HEK293 (cell line): ENCODE measurements around the gene TSPAN1.

Experiments
- CTCF ChIA-PET: fragments of 350-600 bp; formaldehyde crosslinking; extraction: SDS; loops from one replicate; lab custom pipeline; 2021; ENCODE audit warnings: antibody characterized with exemption; lab: Yijun Ruan, JAX
- POLR2A ChIA-PET: fragments of 300-600 bp; formaldehyde crosslinking; extraction: SDS; loops from one replicate; lab custom pipeline; 2020; ENCODE audit warnings: antibody characterized with exemption, inconsistent platforms; lab: Yijun Ruan, JAX
- H3K27ac ChIP-seq: fragments of 200-500 bp; sonication (Bioruptor generic); 2 replicates; pipeline ENCODE4 v1.5.1; 2014; ENCODE audit warnings: low read depth, low read length, control low read depth, inconsistent platforms; ENCODE audit errors: extremely low read depth
- H3K36me3 ChIP-seq, 2 experiments: fragments of 200-500 bp in 1 of 2; sonication (Bioruptor generic) in 1 of 2; 1 replicate in 1 of 2; 2 replicates in 1 of 2; pipeline ENCODE4 v1.5.1; 2014 to 2017; ENCODE audit warnings: inconsistent platforms in 2 of 2, low read length in 2 of 2; ENCODE audit not compliant: control insufficient read depth in 2 of 2, insufficient read depth in 1 of 2
- H3K4me1 ChIP-seq: fragments of 200-500 bp; sonication (Bioruptor generic); 2 replicates; pipeline ENCODE4 v1.5.1; 2014; ENCODE audit warnings: mild to moderate bottlenecking, low read length, inconsistent platforms; ENCODE audit not compliant: control insufficient read depth, insufficient read depth
- H3K4me3 ChIP-seq: 2 replicates; pipeline ENCODE4 v1.5.1; 2011; ENCODE audit warnings: low read depth, mild to moderate bottlenecking, control low read depth, low read length, moderate library complexity
- H3K9me3 ChIP-seq: fragments of 200-500 bp; sonication (Bioruptor generic); 2 replicates; pipeline ENCODE4 v1.5.1; 2014; ENCODE audit warnings: low read depth, low read length, inconsistent platforms; ENCODE audit not compliant: control insufficient read depth, insufficient read depth
- EGR2 ChIP-seq: fragments of 450-650 bp; formaldehyde crosslinking; IDR thresholded peaks from 2 replicates; pipeline ENCODE4 v1.5.1; 2016; ENCODE audit warnings: low read depth, missing biosample characterization, missing genetic modification characterization
- MEIS1 ChIP-seq: sonication (generic); formaldehyde crosslinking; IDR thresholded peaks from 2 replicates; pipeline ENCODE4 v1.8.1; 2022; ENCODE audit warnings: missing genetic modification reagents, mild to moderate bottlenecking, borderline replicate concordance
- PRDM1 ChIP-seq: fragments of 450-650 bp; formaldehyde crosslinking; IDR thresholded peaks from 2 replicates; pipeline ENCODE4; 2016; ENCODE audit warnings: missing biosample characterization, missing genetic modification characterization
- REPIN1 ChIP-seq: fragments of 450-650 bp; formaldehyde crosslinking; IDR thresholded peaks from 2 replicates; pipeline ENCODE4 v1.5.1; 2017; ENCODE audit warnings: missing biosample characterization, missing genetic modification characterization, low read depth
- SP7 ChIP-seq: fragments of 450-650 bp; formaldehyde crosslinking; IDR thresholded peaks from 2 replicates; pipeline ENCODE4 v1.5.1; 2016; ENCODE audit warnings: missing biosample characterization, missing genetic modification characterization
- WT1 ChIP-seq: fragments of 450-650 bp; formaldehyde crosslinking; IDR thresholded peaks from 2 replicates; pipeline ENCODE4 v1.5.1; 2016; ENCODE audit warnings: missing biosample characterization, missing genetic modification characterization
- YY2 ChIP-seq: fragments of 450-650 bp; formaldehyde crosslinking; IDR thresholded peaks from 2 replicates; pipeline ENCODE4 v1.5.1; 2016; ENCODE audit warnings: missing biosample characterization, missing genetic modification characterization
- ZBTB20 ChIP-seq: fragments of 450-650 bp; formaldehyde crosslinking; IDR thresholded peaks from 2 replicates; pipeline ENCODE4 v1.5.1; 2016; ENCODE audit warnings: missing biosample characterization, missing genetic modification characterization
- ZBTB21 ChIP-seq: fragments of 450-650 bp; formaldehyde crosslinking; IDR thresholded peaks from 2 replicates; pipeline ENCODE4 v1.5.1; 2017; ENCODE audit warnings: missing biosample characterization, missing genetic modification characterization
- ZBTB7A ChIP-seq: fragments of 450-650 bp; formaldehyde crosslinking; IDR thresholded peaks from 2 replicates; pipeline ENCODE4 v1.5.1; 2016; ENCODE audit warnings: low read depth, missing biosample characterization, missing genetic modification characterization
- ZNF10 ChIP-seq: fragments of 450-650 bp; formaldehyde crosslinking; IDR thresholded peaks from 2 replicates; pipeline ENCODE4 v1.5.1; 2017; ENCODE audit warnings: missing biosample characterization, missing genetic modification characterization
- ZNF138 ChIP-seq: fragments of 450-650 bp; formaldehyde crosslinking; IDR thresholded peaks from 2 replicates; pipeline ENCODE4 v1.5.1; 2016; ENCODE audit warnings: missing biosample characterization, missing genetic modification characterization, borderline replicate concordance
- ZNF157 ChIP-seq: fragments of 450-650 bp; formaldehyde crosslinking; IDR thresholded peaks from 2 replicates; pipeline ENCODE4 v1.5.1; 2016; ENCODE audit warnings: missing biosample characterization, missing genetic modification characterization
- ZNF19 ChIP-seq: fragments of 450-650 bp; formaldehyde crosslinking; IDR thresholded peaks from 2 replicates; pipeline ENCODE4; 2016; ENCODE audit warnings: missing biosample characterization, missing genetic modification characterization, low read depth
- ZNF214 ChIP-seq: fragments of 450-650 bp; formaldehyde crosslinking; IDR thresholded peaks from 2 replicates; pipeline ENCODE4 v1.5.1; 2017; ENCODE audit warnings: missing biosample characterization, mild to moderate bottlenecking, missing genetic modification characterization, borderline replicate concordance
- ZNF223 ChIP-seq: fragments of 450-650 bp; formaldehyde crosslinking; IDR thresholded peaks from 2 replicates; pipeline ENCODE4 v1.5.1; 2016; ENCODE audit warnings: missing biosample characterization, missing genetic modification characterization
- ZNF266 ChIP-seq: fragments of 450-650 bp; formaldehyde crosslinking; IDR thresholded peaks from 2 replicates; pipeline ENCODE4 v1.5.1; 2016; ENCODE audit warnings: missing biosample characterization, missing genetic modification characterization, low read depth
- ZNF366 ChIP-seq: fragments of 450-650 bp; formaldehyde crosslinking; conservative IDR thresholded peaks from 2 replicates; pipeline ENCODE4 v1.5.1; 2016; ENCODE audit warnings: missing biosample characterization, missing genetic modification characterization
- ZNF391 ChIP-seq: fragments of 450-650 bp; formaldehyde crosslinking; IDR thresholded peaks from 2 replicates; pipeline ENCODE4 v1.5.1; 2016; ENCODE audit warnings: low read depth, missing biosample characterization, missing genetic modification characterization, borderline replicate concordance
- ZNF423 ChIP-seq: fragments of 450-650 bp; formaldehyde crosslinking; IDR thresholded peaks from 2 replicates; pipeline ENCODE4 v1.5.1; 2016; ENCODE audit warnings: missing biosample characterization, missing genetic modification characterization
- ZNF48 ChIP-seq: fragments of 450-650 bp; formaldehyde crosslinking; IDR thresholded peaks from 2 replicates; pipeline ENCODE4 v1.5.1; 2016; ENCODE audit warnings: missing biosample characterization, missing genetic modification characterization
- ZNF529 ChIP-seq: fragments of 450-650 bp; formaldehyde crosslinking; IDR thresholded peaks from 2 replicates; pipeline ENCODE4 v1.5.1; 2017; ENCODE audit warnings: missing genetic modification characterization, missing biosample characterization; ENCODE audit not compliant: insufficient replicate concordance
- ZNF560 ChIP-seq: fragments of 450-650 bp; formaldehyde crosslinking; IDR thresholded peaks from 2 replicates; pipeline ENCODE4 v1.5.1; 2017; ENCODE audit warnings: missing biosample characterization, missing genetic modification characterization, borderline replicate concordance
- ZNF629 ChIP-seq: fragments of 450-650 bp; formaldehyde crosslinking; IDR thresholded peaks from 2 replicates; pipeline ENCODE4 v1.5.1; 2017; ENCODE audit warnings: missing biosample characterization, missing genetic modification characterization
- ZNF654 ChIP-seq: fragments of 450-650 bp; formaldehyde crosslinking; IDR thresholded peaks from 2 replicates; pipeline ENCODE4 v1.5.1; 2016; ENCODE audit warnings: low read depth, missing biosample characterization, missing genetic modification characterization
- ZNF677 ChIP-seq: fragments of 450-650 bp; IDR thresholded peaks from 2 replicates; pipeline ENCODE4 v1.5.0; 2018; ENCODE audit warnings: missing biosample characterization, mild to moderate bottlenecking, missing genetic modification characterization, moderate library complexity
- ZNF792 ChIP-seq: fragments of 450-650 bp; formaldehyde crosslinking; IDR thresholded peaks from 2 replicates; pipeline ENCODE4 v1.5.1; 2016; ENCODE audit warnings: missing biosample characterization, missing genetic modification characterization
- ZNF830 ChIP-seq: fragments of 450-650 bp; IDR thresholded peaks from 2 replicates; pipeline ENCODE4 v1.5.0; 2018; ENCODE audit warnings: missing biosample characterization, missing genetic modification characterization, low read depth, mild to moderate bottlenecking, moderate library complexity
- ZSCAN30 ChIP-seq: fragments of 450-650 bp; IDR thresholded peaks from 2 replicates; pipeline ENCODE4 v1.5.1; 2018; ENCODE audit warnings: missing biosample characterization, mild to moderate bottlenecking, missing genetic modification characterization, moderate library complexity
- ZXDB ChIP-seq: fragments of 450-650 bp; formaldehyde crosslinking; IDR thresholded peaks from 2 replicates; pipeline ENCODE4 v1.5.1; 2016; ENCODE audit warnings: missing biosample characterization, missing genetic modification characterization
- TF ChIP-seq, protein P1 (sequence below): fragments of 450-650 bp; formaldehyde crosslinking; IDR thresholded peaks from 2 replicates; pipeline ENCODE4 v1.5.1; 2017; ENCODE audit warnings: missing biosample characterization, missing genetic modification characterization
- TF ChIP-seq, protein P2 (sequence below): fragments of 450-650 bp; formaldehyde crosslinking; IDR thresholded peaks from 2 replicates; pipeline ENCODE4 v1.5.1; 2016; ENCODE audit warnings: missing biosample characterization, missing genetic modification characterization, borderline replicate concordance

TSPAN1 gene

DNA sequence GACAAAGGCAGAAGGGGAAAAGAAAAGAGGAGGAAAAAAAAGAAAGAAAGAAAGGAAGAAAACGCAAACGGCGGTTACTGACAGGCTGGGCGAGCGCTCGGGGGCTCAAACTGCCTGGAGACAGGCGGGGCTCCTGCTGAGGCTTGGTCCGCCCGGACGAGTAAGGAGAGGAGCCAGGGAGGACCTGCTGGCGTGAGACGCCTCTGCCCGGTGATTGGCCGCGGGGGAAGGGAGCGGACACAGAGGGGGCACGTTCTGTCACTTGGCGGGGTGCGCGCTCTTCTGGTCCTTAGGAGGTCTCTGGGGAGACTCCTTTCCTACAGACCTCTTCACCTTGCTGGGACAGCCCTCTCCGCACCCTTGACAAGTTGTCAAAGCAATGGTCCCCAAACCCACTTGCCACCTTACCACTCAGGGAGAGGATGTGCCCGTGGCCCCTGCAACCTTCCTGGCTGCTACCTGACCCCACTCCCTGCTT lies 41.7 kb upstream of the TSPAN1 start:
- Histone ChIP-seq H3K27ac (peak overlapping the region; percentile 100), H3K36me3 (no peaks in the 10 kb centered on the region), H3K4me3 (peak overlapping the region; percentile 56), H3K9me3 (no peaks in the 10 kb centered on the region), H3K4me1 (peaks cover 10% of the 10 kb centered on the region)
- ChIA-PET CTCF (interaction anchor here (1.3 kb wide), 1 partner anchor 94 kb away, joined by 5 read pairs; no protein-coding TSS in a partner anchor), POLR2A (interaction anchor here (1.1 kb wide), 1 partner anchor 79 kb away, joined by 5 read pairs; no protein-coding TSS in a partner anchor)
- TF ChIP-seq PRDM1 (tag by site-specific recombination) = peak; percentile 78
- TF ChIP-seq ZNF560 = no peak
- TF ChIP-seq EGR2 (tag by site-specific recombination) = no peak
- no peak for TF ChIP-seq ZNF223
- TF ChIP-seq ZNF529 (tag by site-specific recombination) = no peak
- no peak for TF ChIP-seq ZNF138 (tag by site-specific recombination)
- TF ChIP-seq YY2 (tag by site-specific recombination) = no peak
- TF ChIP-seq ZNF830 (tag by site-specific recombination) = no peak
- no peak for TF ChIP-seq ZNF391 (tag by site-specific recombination)
- TF ChIP-seq ZNF792 (tag by site-specific recombination) = 0 out of 2 replicates have a peak, but pooled peaks have one; percentile 37
- TF ChIP-seq REPIN1 (tag by site-specific recombination) = no peak
- TF ChIP-seq ZNF677 (tag by site-specific recombination) = no peak
- TF ChIP-seq ZNF48 (tag by site-specific recombination) = no peak
- TF ChIP-seq ZNF10 (tag by site-specific recombination) = no peak
- TF ChIP-seq, protein P1, sequence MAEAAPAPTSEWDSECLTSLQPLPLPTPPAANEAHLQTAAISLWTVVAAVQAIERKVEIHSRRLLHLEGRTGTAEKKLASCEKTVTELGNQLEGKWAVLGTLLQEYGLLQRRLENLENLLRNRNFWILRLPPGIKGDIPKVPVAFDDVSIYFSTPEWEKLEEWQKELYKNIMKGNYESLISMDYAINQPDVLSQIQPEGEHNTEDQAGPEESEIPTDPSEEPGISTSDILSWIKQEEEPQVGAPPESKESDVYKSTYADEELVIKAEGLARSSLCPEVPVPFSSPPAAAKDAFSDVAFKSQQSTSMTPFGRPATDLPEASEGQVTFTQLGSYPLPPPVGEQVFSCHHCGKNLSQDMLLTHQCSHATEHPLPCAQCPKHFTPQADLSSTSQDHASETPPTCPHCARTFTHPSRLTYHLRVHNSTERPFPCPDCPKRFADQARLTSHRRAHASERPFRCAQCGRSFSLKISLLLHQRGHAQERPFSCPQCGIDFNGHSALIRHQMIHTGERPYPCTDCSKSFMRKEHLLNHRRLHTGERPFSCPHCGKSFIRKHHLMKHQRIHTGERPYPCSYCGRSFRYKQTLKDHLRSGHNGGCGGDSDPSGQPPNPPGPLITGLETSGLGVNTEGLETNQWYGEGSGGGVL (tag by site-specific recombination) = peak; percentile 60; the same call in 1 of the 2 replicates
- 0 out of 2 replicates have a peak, but pooled peaks have one; percentile 54 for TF ChIP-seq ZNF423 (tag by site-specific recombination)
- no peak for TF ChIP-seq ZNF654 (tag by site-specific recombination)
- no peak for TF ChIP-seq ZBTB7A
- TF ChIP-seq ZBTB21 = no peak
- TF ChIP-seq ZXDB (tag by site-specific recombination) = peak; percentile 78; the same call in 1 of the 2 replicates
- TF ChIP-seq ZNF629 (tag by site-specific recombination) = no peak
- no peak; the same call in 1 of the 2 replicates for TF ChIP-seq SP7 (tag by site-specific recombination)
- TF ChIP-seq, protein P2, sequence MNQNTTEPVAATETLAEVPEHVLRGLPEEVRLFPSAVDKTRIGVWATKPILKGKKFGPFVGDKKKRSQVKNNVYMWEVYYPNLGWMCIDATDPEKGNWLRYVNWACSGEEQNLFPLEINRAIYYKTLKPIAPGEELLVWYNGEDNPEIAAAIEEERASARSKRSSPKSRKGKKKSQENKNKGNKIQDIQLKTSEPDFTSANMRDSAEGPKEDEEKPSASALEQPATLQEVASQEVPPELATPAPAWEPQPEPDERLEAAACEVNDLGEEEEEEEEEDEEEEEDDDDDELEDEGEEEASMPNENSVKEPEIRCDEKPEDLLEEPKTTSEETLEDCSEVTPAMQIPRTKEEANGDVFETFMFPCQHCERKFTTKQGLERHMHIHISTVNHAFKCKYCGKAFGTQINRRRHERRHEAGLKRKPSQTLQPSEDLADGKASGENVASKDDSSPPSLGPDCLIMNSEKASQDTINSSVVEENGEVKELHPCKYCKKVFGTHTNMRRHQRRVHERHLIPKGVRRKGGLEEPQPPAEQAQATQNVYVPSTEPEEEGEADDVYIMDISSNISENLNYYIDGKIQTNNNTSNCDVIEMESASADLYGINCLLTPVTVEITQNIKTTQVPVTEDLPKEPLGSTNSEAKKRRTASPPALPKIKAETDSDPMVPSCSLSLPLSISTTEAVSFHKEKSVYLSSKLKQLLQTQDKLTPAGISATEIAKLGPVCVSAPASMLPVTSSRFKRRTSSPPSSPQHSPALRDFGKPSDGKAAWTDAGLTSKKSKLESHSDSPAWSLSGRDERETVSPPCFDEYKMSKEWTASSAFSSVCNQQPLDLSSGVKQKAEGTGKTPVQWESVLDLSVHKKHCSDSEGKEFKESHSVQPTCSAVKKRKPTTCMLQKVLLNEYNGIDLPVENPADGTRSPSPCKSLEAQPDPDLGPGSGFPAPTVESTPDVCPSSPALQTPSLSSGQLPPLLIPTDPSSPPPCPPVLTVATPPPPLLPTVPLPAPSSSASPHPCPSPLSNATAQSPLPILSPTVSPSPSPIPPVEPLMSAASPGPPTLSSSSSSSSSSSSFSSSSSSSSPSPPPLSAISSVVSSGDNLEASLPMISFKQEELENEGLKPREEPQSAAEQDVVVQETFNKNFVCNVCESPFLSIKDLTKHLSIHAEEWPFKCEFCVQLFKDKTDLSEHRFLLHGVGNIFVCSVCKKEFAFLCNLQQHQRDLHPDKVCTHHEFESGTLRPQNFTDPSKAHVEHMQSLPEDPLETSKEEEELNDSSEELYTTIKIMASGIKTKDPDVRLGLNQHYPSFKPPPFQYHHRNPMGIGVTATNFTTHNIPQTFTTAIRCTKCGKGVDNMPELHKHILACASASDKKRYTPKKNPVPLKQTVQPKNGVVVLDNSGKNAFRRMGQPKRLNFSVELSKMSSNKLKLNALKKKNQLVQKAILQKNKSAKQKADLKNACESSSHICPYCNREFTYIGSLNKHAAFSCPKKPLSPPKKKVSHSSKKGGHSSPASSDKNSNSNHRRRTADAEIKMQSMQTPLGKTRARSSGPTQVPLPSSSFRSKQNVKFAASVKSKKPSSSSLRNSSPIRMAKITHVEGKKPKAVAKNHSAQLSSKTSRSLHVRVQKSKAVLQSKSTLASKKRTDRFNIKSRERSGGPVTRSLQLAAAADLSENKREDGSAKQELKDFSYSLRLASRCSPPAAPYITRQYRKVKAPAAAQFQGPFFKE = no peak
- peak; percentile 100 for TF ChIP-seq ZNF366 (tag by site-specific recombination)
- TF ChIP-seq ZNF214 (tag by site-specific recombination) = no peak
- no peak for TF ChIP-seq ZNF157 (tag by site-specific recombination)
- no peak for TF ChIP-seq ZSCAN30 (tag by site-specific recombination)
- no peak for TF ChIP-seq ZNF266 (tag by site-specific recombination)
- TF ChIP-seq ZNF19 (tag by site-specific recombination) = no peak
- TF ChIP-seq MEIS1 (CRISPR knock-in tag) = no peak
- no peak; the same call in 1 of the 2 replicates for TF ChIP-seq WT1 (tag by site-specific recombination)
- peak; percentile 40; the same call in 1 of the 2 replicates for TF ChIP-seq ZBTB20
